Left ventricle myocardium inferior (tissue), 1 donor: Measurements from ENCODE around the gene PRKG1. TPM values are rescaled to one million over a fixed set of nuclear protein-coding genes. Genes with fewer than 3 reads are reported as not detected.

Experiments used
- DNase-seq: peaks from one replicate; pipeline ENCODE4 v3.0.0-alpha.2; 2020
- H3K27ac ChIP-seq: fragments of 200-600 bp; replicated peaks from 2 replicates; pipeline ENCODE4 v1.8.0; 2021
- H3K27me3 ChIP-seq: fragments of 200-600 bp; 2 replicates; pipeline ENCODE4 v1.8.0; 2021; ENCODE audit warnings: low read depth
- H3K36me3 ChIP-seq: fragments of 200-600 bp; 2 replicates; pipeline ENCODE4 v1.8.0; 2021
- H3K4me1 ChIP-seq: fragments of 200-600 bp; 2 replicates; pipeline ENCODE4 v1.8.0; 2021
- H3K4me3 ChIP-seq: fragments of 200-600 bp; 2 replicates; pipeline ENCODE4 v1.8.0; 2021; ENCODE audit warnings: mild to moderate bottlenecking, moderate library complexity
- H3K9me3 ChIP-seq: fragments of 200-600 bp; replicated peaks from 2 replicates; pipeline ENCODE4 v1.8.0; 2021
- CTCF ChIP-seq: fragments of 200-600 bp; IDR thresholded peaks from 2 replicates; pipeline ENCODE4 v1.8.0; 2021; ENCODE audit warnings: antibody characterized with exemption, mild to moderate bottlenecking, borderline replicate concordance
- intact Hi-C: fragments of 100-400 bp; cut with micrococcal nuclease; formaldehyde crosslinking; loops from one replicate; pipeline ENCODE4 v1.11.0; 2022
- total RNA-seq: library from RNA; stranded (reverse); fragmentation: NEBNext Ultra II Directional; extraction: Animal tissue kit (Norgen Biotek cat#: 25700); gene quantifications from one replicate; pipeline ENCODE4 v1.2.1, GENCODE V29; 2021
- donor health status: DM: no; HTN: yes; CAD: no; lungs with severe emphysema.

Gene PRKG1
- total RNA-seq, 1 donor from 2014 or later, result 38.9 TPM

DNA sequence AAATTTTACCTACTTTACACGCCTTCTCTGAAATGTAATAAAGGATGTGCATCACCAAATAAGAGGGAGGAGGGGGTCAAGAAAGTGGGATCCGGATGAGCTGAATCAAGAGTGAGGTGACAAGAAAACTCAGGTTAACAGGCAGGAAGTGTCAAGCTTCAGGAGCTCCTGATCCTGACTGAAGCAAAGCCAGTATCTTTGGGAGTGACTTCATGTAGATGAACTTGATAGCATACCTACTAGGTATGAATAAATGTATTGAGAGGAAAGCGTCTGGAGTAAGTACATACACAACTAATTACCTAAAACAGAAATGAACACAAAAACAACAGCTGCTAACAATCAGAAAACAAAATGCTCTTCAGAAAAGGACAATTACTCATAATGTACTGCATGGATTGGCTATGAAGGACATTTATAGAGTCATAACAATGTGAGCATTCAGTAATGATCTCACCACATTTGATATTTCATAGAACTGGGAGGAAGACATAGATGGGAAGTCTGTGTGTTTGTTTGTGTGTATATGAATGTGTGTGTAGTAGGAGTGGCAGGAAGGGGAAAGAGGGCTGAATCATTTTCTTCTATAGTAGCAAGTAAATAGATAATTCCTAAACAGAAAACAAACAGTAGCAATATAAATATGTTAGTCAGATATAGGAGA is 29.4 kb downstream of the PRKG1 start:
- Histone ChIP-seq H3K36me3 (no peaks in the 10 kb centered on the region), H3K9me3 (no peaks in the 10 kb centered on the region), H3K27ac (no peak overlapping the region), H3K27me3 (no peaks in the 10 kb centered on the region), H3K4me3 (no peak overlapping the region), H3K4me1 (peaks cover 47% of the 10 kb centered on the region)
- no peak for DNase-seq
- no peak for TF ChIP-seq CTCF
- intact Hi-C loops, result no loop called here

DNA sequence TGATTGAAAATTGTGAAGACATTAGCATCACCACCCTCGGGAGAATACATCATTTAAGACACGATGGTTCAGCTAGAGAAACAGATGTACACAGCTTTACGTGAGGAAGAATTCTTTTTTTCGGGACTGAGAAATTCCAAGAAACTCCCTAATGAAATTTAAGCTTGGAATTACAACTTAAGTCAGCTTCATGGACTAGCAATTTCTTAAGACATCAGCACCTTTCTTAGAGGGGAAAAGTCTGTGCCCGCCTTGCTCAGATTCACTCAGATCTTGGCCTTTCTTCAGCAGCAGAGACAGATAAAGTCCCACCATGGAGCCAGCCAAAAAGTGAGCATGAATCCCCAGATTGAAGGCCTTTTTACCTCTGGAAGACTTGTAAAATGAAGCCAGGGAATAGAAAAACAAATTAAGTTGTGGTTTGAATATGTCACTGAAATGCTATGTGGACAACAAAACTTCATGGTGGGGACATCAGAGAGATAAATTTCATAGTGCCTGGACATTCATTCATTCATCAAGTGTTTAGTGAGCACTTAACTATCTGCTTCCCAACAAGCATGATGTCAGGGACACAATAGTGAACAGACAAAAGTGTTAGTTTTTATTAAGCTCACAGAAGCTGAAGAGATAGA is 32.1 kb downstream of the PRKG1 start:
- Histone ChIP-seq H3K9me3 (no peaks in the 10 kb centered on the region), H3K4me1 (peaks cover 54% of the 10 kb centered on the region), H3K27ac (no peak overlapping the region), H3K36me3 (no peaks in the 10 kb centered on the region), H3K27me3 (no peaks in the 10 kb centered on the region), H3K4me3 (no peak overlapping the region)
- DNase-seq, result no peak
- TF ChIP-seq CTCF, result no peak
- intact Hi-C loops, result no loop called here

DNA sequence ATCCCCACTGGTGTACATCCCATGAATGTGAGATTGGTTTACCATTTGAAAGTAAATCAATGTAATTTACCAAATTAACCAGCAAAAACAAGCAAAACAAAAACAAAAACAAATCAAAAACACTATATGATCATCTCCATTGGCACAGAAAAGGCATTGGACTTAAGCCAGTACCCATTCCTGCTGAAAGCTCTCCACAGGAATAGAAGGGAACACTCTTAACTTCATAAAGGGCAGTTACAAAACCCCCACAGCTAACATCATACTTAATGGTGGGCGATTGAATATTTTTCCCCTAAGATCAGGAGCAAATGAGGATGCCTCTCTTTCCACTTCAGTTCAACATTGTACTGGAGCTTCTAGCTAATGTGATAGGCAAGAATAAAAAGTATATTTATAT is 34.1 kb downstream of the PRKG1 start:
- no peak for DNase-seq
- Histone ChIP-seq H3K27ac (no peak overlapping the region), H3K36me3 (no peaks in the 10 kb centered on the region), H3K27me3 (no peaks in the 10 kb centered on the region), H3K4me3 (no peak overlapping the region), H3K9me3 (no peaks in the 10 kb centered on the region), H3K4me1 (peaks cover 46% of the 10 kb centered on the region)
- no peak for TF ChIP-seq CTCF
- intact Hi-C loops, result no loop called here

DNA sequence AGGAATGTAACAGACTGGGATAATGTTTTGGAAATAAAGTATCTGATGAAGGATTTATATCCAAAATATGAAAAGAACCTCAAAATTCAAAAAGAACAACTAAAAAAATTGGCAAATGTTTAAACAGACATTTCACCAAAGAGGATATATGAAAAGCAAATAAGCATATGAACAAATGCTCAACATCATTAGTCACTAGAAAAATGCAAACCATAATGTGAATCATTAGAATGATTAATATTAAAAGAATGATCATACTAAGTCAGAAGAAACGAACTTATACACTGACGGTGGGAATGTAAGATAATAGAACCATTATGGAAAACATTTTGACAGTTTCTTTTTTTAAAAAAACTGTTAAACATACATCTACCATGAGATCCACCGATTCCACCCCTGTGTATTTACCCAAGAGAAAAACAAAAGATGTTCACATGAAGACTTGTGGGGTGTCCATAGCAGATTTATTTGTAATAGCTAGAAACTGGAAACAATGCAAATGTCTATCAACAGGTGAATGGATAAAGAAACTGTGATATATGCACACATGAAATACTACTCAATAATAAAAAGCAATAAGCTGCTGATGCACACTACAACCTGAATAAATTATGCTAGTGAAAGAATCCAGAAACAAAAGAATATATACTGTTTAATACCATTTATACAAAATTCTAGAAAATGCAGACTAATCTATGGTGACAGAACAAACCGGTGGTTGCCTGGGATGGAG is 35.7 kb downstream of the PRKG1 start:
- DNase-seq, result no peak
- Histone ChIP-seq H3K4me3 (no peak overlapping the region), H3K36me3 (no peaks in the 10 kb centered on the region), H3K27me3 (no peaks in the 10 kb centered on the region), H3K4me1 (peaks cover 41% of the 10 kb centered on the region), H3K9me3 (no peaks in the 10 kb centered on the region), H3K27ac (no peak overlapping the region)
- intact Hi-C loops, result no loop called here
- no peak for TF ChIP-seq CTCF

DNA sequence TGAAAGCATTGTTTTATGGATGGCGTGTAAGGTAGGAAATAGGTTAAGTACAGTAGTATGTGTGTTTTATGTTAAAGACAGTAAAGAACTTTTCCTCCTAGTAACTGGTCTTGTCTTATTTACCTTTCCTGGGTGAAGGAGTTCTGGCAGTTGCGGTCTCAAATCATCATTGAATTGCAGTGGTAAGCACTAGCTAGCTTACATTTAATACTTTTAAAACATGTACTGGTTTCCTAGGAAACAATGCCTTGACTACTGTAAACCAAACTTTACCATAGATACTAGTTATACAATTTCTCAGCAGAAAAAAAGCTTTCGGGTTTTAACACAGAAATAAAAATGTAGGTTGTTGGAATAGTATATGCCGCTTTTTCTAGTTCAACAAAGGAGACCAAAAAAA is 37.7 kb downstream of the PRKG1 start:
- intact Hi-C loops, result no loop called here
- H3K9me3 ChIP-seq, result no peaks in the 10 kb centered on the region
- H3K4me3 ChIP-seq, result no peak overlapping the region
- TF ChIP-seq CTCF, result no peak
- no peak overlapping the region for H3K27ac ChIP-seq
- H3K4me1 ChIP-seq, result peaks cover 43% of the 10 kb centered on the region
- H3K36me3 ChIP-seq, result no peaks in the 10 kb centered on the region
- no peak for DNase-seq
- no peaks in the 10 kb centered on the region for H3K27me3 ChIP-seq
